ENCODE measurements around the gene PPP1R14C. TPM values are rescaled to one million over a fixed set of nuclear protein-coding genes. Genes with fewer than 3 reads are reported as not detected.

The PPP1R14C gene
- polyA plus RNA-seq, 3 donors, result 0.11 TPM; not detected in 2

DNA sequence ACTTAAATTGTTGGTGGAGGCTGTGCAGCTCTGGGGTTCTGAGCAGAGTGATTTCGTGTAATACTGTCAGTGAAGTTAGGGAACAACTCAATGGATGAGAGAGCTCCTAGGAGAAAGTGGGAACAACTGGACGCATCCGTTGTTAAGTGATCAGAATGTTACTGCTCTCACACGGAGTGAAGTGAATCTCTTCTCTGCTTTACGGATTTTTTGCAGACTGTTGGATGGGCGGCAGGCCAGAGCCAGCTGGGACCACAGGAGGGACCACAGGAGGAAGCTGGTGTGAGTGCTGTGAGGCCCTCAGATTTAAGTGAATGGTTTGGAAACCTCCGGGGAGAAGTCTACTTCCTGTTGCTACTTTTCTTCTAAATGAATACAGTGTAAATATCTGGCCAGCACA is 23.7 kb upstream of the PPP1R14C start:
- Histone ChIP-seq H3K27ac (ENCODE audit: low read depth in 1 of 2, low read length in 2 of 2) (no peak overlapping the region), H3K27me3 (ENCODE audit: control insufficient read depth in 2 of 2, insufficient read depth in 2 of 2, low read length in 2 of 2) (no peaks in the 10 kb centered on the region), H3K36me3 (replicated peaks in 1 of 2; ENCODE audit: control insufficient read depth in 1 of 2, insufficient read depth in 2 of 2, low read length in 2 of 2) (no peaks in the 10 kb centered on the region), H3K9ac (ENCODE audit: insufficient read depth, low read length, poor library complexity, severe bottlenecking) (no peak overlapping the region), H2AFZ (ENCODE audit: insufficient read depth, low read depth, low read length, poor library complexity, severe bottlenecking) (no peak overlapping the region), H4K20me1 (ENCODE audit: insufficient read depth, low read length) (no peaks in the 10 kb centered on the region), H3K4me3 (replicated peaks in 1 of 3; ENCODE audit: low read depth in 2 of 3, low read length in 3 of 3) (no peak overlapping the region), H3K79me2 (ENCODE audit: insufficient read depth, low read length) (no peaks in the 10 kb centered on the region), H3K4me1 (ENCODE audit: control insufficient read depth in 1 of 2, insufficient read depth in 2 of 2, low read length in 2 of 2) (peaks cover 0 to 3% of the 10 kb centered on the region in 2 donors), H3K4me2 (replicated peaks; ENCODE audit: extremely low read depth, low read length, poor library complexity, severe bottlenecking) (no peak overlapping the region), H3K9me3 (replicated peaks in 1 of 2; ENCODE audit: control insufficient read depth in 1 of 2, insufficient read depth in 1 of 2, low read length in 2 of 2) (no peaks in the 10 kb centered on the region)
- TF ChIP-seq, protein P1, sequence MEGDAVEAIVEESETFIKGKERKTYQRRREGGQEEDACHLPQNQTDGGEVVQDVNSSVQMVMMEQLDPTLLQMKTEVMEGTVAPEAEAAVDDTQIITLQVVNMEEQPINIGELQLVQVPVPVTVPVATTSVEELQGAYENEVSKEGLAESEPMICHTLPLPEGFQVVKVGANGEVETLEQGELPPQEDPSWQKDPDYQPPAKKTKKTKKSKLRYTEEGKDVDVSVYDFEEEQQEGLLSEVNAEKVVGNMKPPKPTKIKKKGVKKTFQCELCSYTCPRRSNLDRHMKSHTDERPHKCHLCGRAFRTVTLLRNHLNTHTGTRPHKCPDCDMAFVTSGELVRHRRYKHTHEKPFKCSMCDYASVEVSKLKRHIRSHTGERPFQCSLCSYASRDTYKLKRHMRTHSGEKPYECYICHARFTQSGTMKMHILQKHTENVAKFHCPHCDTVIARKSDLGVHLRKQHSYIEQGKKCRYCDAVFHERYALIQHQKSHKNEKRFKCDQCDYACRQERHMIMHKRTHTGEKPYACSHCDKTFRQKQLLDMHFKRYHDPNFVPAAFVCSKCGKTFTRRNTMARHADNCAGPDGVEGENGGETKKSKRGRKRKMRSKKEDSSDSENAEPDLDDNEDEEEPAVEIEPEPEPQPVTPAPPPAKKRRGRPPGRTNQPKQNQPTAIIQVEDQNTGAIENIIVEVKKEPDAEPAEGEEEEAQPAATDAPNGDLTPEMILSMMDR (IDR thresholded peaks at IDR 0.05), result no peak
- Mint-ChIP-seq H3K27me3 (ENCODE audit: low read depth in 3 of 3) (peaks cover 10 to 16% (median 13%) of the 10 kb centered on the region in 3 donors), H3K27ac (peak overlapping the region in 1 of 7 donors; percentile 40), H3K36me3 (no peaks in the 10 kb centered on the region), H3K4me3 (no peak overlapping the region), H3K4me1 (peaks cover 11% of the 10 kb centered on the region), H3K9me3 (peaks cover 0 to 13% (median 7%) of the 10 kb centered on the region in 7 donors)
- DNase-seq, result no peak
- intact Hi-C loops (cut with micrococcal nuclease), result no loop called here
- WGBS (ENCODE audit: insufficient coverage), result 4% methylated on average over 5 of the region's 7 CpGs

- Histone ChIP-seq H3K27me3 (ENCODE audit: control insufficient read depth in 2 of 2, insufficient read depth in 2 of 2, low read length in 2 of 2) (no peaks in the 10 kb centered on the region), H3K4me1 (ENCODE audit: control insufficient read depth in 1 of 2, insufficient read depth in 2 of 2, low read length in 2 of 2) (peaks cover 0 to 3% of the 10 kb centered on the region in 2 donors), H3K9ac (ENCODE audit: insufficient read depth, low read length, poor library complexity, severe bottlenecking) (no peak overlapping the region), H3K27ac (ENCODE audit: low read depth in 1 of 2, low read length in 2 of 2) (no peak overlapping the region), H4K20me1 (ENCODE audit: insufficient read depth, low read length) (no peaks in the 10 kb centered on the region), H2AFZ (ENCODE audit: insufficient read depth, low read depth, low read length, poor library complexity, severe bottlenecking) (no peak overlapping the region), H3K9me3 (replicated peaks in 1 of 2; ENCODE audit: control insufficient read depth in 1 of 2, insufficient read depth in 1 of 2, low read length in 2 of 2) (no peaks in the 10 kb centered on the region), H3K79me2 (ENCODE audit: insufficient read depth, low read length) (no peaks in the 10 kb centered on the region), H3K4me3 (replicated peaks in 1 of 3; ENCODE audit: low read depth in 2 of 3, low read length in 3 of 3) (no peak overlapping the region), H3K4me2 (replicated peaks; ENCODE audit: extremely low read depth, low read length, poor library complexity, severe bottlenecking) (no peak overlapping the region), H3K36me3 (replicated peaks in 1 of 2; ENCODE audit: control insufficient read depth in 1 of 2, insufficient read depth in 2 of 2, low read length in 2 of 2) (no peaks in the 10 kb centered on the region)
- TF ChIP-seq, protein P1 (IDR thresholded peaks at IDR 0.05), result no peak
- 79% methylated on average over 5 of the region's 7 CpGs for WGBS (ENCODE audit: insufficient coverage)
- intact Hi-C loops (cut with micrococcal nuclease), result no loop called here
- H3K4me3 Mint-ChIP-seq, result no peak overlapping the region
- H3K4me1 Mint-ChIP-seq, result peaks cover 11% of the 10 kb centered on the region
- H3K9me3 Mint-ChIP-seq, result peaks cover 0 to 11% (median 0%) of the 10 kb centered on the region in 7 donors
- H3K27me3 Mint-ChIP-seq (ENCODE audit: low read depth in 3 of 3), result peaks cover 6 to 22% (median 10%) of the 10 kb centered on the region in 3 donors
- no peaks in the 10 kb centered on the region for H3K36me3 Mint-ChIP-seq
- no peak for DNase-seq
- no peak overlapping the region for H3K27ac Mint-ChIP-seq
Measured at GRCh38 chr6:150123645-150124044, 19.2 kb upstream of the PPP1R14C start.
